Lung (tissue), 12 donors: ENCODE data around the gene CCDC137. TPM values are rescaled to one million over a fixed set of nuclear protein-coding genes. Genes with fewer than 3 reads are reported as not detected.

Source experiments
- ATAC-seq: fragments of 200-7000 bp; cut with Tn5 transposase; one replicate; pipeline ENCODE4 v1.9.1; 2020; ENCODE audit warnings: moderate number of reproducible peaks; ENCODE audit not compliant: insufficient read depth, low FRiP score
- DNase-seq, 3 donors: peaks; one replicate each; pipeline ENCODE4 v3.0.0-alpha.2; 2013 to 2017
- H3K27ac ChIP-seq, 2 donors: one replicate each; pipeline ENCODE4 v1.5.1; 2013; ENCODE audit warnings: mild to moderate bottlenecking in 2 of 2, moderate library complexity in 2 of 2, control low read depth in 1 of 2, inconsistent platforms in 1 of 2, low read depth in 1 of 2, low read length in 1 of 2
- H3K27me3 ChIP-seq, 3 donors: one replicate each; pipeline ENCODE4 v1.5.1; 2013; ENCODE audit warnings: low read length in 2 of 3; ENCODE audit not compliant: control insufficient read depth in 3 of 3, insufficient read depth in 3 of 3
- H3K36me3 ChIP-seq, 4 donors: one replicate each; pipeline ENCODE4 v1.5.1; 2013; ENCODE audit warnings: low read length in 4 of 4, mild to moderate bottlenecking in 1 of 4, moderate library complexity in 1 of 4; ENCODE audit not compliant: control insufficient read depth in 4 of 4, insufficient read depth in 4 of 4
- H3K4me1 ChIP-seq, 5 donors: one replicate each; pipeline ENCODE4 v1.5.1; 2013; ENCODE audit warnings: low read length in 5 of 5, mild to moderate bottlenecking in 2 of 5, moderate library complexity in 1 of 5; ENCODE audit not compliant: control insufficient read depth in 5 of 5, insufficient read depth in 5 of 5
- H3K4me3 ChIP-seq: one replicate; pipeline ENCODE4 v1.5.1; 2013; ENCODE audit warnings: mild to moderate bottlenecking, control low read depth, moderate library complexity
- H3K9ac ChIP-seq, 2 donors: one replicate each; pipeline ENCODE4 v1.5.1; 2013; ENCODE audit warnings: low read length in 2 of 2, control low read depth in 1 of 2; ENCODE audit not compliant: insufficient read depth in 1 of 2
- H3K9me3 ChIP-seq, 4 donors: one replicate each; pipeline ENCODE4 v1.5.1; 2013; ENCODE audit warnings: low read length in 3 of 4, mild to moderate bottlenecking in 1 of 4, moderate library complexity in 1 of 4; ENCODE audit not compliant: control insufficient read depth in 4 of 4, insufficient read depth in 3 of 4
- WGBS, 2 donors: extraction: QIAGEN DNeasy Blood & Tissue Kit; methylation state at CpG; one replicate each; pipeline ENCODE4 v1.1.7; 2013; 5-methylcytosine and 5-hydroxymethylcytosine counted together
- polyA plus RNA-seq, 2 donors: library from polyadenylated mRNA; stranded (reverse); fragments of 200-250 nt; gene quantifications; one replicate each; pipeline ENCODE4 v1.2.1, GENCODE V29; 2013
- total RNA-seq, 2 donors: library from RNA; depleted of rRNA in 1 of 2; stranded (reverse); fragments of >200 nt in 1 of 2; gene quantifications; one replicate each; pipeline ENCODE4 v1.2.1, GENCODE V29; 2014 to 2021
- TF ChIP-seq, protein P1 (sequence below): IDR thresholded peaks from 2 replicates; pipeline ENCODE4 v1.5.1; 2012; ENCODE audit warnings: mild to moderate bottlenecking; ENCODE audit errors: control extremely low read depth, extremely low read depth
- donor health status: control.
- donor health status: control.
- donor health status: Bipolar disorder and iron deficiency.
- donor health status: healthy.
- donor health status: DM: yes; HTN: yes; CAD: no.

Gene CCDC137
- total and polyA plus RNA-seq, 4 donors = 10.2 to 23.6 (median 16.7) TPM

DNA sequence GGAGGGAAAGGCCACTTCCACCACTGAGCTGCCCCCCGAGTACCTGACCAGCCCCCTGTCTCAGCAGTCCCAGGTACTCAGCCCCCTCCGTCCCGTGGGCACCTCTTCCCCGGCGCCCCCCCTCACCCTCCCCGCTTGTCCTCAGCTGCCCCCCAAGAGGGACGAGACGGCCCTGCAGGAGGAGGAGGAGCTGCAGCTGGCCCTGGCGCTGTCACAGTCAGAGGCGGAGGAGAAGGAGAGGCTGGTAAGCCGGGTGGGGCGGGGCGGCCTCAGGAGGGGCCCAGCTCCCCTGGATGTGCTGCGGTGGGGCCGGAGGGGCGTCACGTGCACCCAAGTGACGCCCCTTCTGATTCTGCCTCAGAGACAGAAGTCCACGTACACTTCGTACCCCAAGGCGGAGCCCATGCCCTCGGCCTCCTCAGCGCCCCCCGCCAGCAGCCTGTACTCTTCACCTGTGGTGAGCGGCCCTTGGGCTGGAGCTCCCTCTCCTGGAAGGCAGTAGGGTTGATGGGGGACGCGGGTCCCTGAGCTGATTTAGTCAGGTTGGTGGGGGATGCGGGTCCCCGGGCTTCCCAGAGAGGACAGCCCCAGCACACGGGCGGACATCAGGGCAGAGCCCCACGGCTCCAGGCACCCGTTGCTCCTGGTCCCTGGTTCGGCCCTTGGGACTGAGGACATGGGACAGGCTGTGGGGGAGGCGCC, 27.1 kb downstream of the CCDC137 start:
- Histone ChIP-seq H3K4me1 (no peaks in the 10 kb centered on the region), H3K27me3 (no peaks in the 10 kb centered on the region), H3K9ac (no peak overlapping the region), H3K27ac (no peak overlapping the region), H3K4me3 (no peak overlapping the region), H3K9me3 (no peaks in the 10 kb centered on the region), H3K36me3 (peaks cover 8 to 94% (median 36%) of the 10 kb centered on the region in 4 donors)
- TF ChIP-seq, protein P1, sequence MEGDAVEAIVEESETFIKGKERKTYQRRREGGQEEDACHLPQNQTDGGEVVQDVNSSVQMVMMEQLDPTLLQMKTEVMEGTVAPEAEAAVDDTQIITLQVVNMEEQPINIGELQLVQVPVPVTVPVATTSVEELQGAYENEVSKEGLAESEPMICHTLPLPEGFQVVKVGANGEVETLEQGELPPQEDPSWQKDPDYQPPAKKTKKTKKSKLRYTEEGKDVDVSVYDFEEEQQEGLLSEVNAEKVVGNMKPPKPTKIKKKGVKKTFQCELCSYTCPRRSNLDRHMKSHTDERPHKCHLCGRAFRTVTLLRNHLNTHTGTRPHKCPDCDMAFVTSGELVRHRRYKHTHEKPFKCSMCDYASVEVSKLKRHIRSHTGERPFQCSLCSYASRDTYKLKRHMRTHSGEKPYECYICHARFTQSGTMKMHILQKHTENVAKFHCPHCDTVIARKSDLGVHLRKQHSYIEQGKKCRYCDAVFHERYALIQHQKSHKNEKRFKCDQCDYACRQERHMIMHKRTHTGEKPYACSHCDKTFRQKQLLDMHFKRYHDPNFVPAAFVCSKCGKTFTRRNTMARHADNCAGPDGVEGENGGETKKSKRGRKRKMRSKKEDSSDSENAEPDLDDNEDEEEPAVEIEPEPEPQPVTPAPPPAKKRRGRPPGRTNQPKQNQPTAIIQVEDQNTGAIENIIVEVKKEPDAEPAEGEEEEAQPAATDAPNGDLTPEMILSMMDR = no peak
- ATAC-seq = no peak
- no peak for DNase-seq
- WGBS, 2 donors = 92% methylated on average over 31 to 35 of the region's 35 CpGs

DNA sequence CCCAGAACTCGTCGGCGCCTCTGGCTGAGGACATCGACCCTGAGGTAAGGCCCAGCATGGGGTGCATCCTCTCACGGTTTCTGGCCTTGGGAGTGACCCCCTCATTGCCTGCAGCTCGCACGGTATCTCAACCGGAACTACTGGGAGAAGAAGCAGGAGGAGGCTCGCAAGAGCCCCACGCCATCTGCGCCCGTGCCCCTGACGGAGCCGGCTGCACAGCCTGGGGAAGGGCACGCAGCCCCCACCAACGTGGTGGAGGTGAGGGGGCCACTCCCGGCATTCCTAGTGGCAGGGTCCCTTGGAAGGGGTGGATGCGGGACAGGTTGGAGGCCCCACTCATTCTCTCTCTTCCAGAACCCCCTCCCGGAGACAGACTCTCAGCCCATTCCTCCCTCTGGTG, 28.3 kb downstream of the CCDC137 start:
- Histone ChIP-seq H3K4me3 (no peak overlapping the region), H3K27ac (no peak overlapping the region), H3K9me3 (no peaks in the 10 kb centered on the region), H3K27me3 (no peaks in the 10 kb centered on the region), H3K9ac (no peak overlapping the region), H3K36me3 (peaks cover 11 to 87% (median 34%) of the 10 kb centered on the region in 4 donors), H3K4me1 (no peaks in the 10 kb centered on the region)
- TF ChIP-seq, protein P1 = no peak
- no peak for ATAC-seq
- 96% methylated on average over 19 of the region's 19 CpGs for WGBS, 2 donors
- no peak for DNase-seq

DNA sequence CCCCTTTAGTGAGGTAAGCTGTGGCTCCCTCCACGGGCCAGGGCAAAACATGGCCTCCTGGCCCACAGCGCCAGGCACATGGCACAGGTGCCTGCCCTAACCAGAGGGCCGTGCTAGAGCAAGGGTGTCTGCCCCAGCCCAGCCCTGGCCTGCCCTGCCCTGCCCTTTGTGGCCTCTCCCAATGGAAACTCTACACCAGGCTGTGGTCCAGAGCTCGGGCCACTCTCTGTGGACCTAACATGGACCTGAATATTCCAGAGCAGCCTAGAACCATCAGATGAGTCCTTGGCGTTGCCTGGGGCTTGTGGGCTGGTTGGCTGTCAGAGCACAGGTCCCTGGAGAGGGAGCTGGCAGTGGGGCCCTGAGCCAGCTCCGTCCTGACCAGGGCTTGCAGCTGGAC, 28.7 kb downstream of the CCDC137 start:
- WGBS, 2 donors = 93% methylated on average over 6 of the region's 6 CpGs
- no peak for DNase-seq
- H3K36me3 ChIP-seq = peaks cover 11 to 83% (median 34%) of the 10 kb centered on the region in 4 donors
- ATAC-seq = no peak
- no peak overlapping the region for H3K9ac ChIP-seq
- no peaks in the 10 kb centered on the region for H3K9me3 ChIP-seq
- H3K4me3 ChIP-seq = no peak overlapping the region
- TF ChIP-seq, protein P1 = no peak
- no peak overlapping the region for H3K27ac ChIP-seq
- no peaks in the 10 kb centered on the region for H3K4me1 ChIP-seq
- H3K27me3 ChIP-seq = no peaks in the 10 kb centered on the region

DNA sequence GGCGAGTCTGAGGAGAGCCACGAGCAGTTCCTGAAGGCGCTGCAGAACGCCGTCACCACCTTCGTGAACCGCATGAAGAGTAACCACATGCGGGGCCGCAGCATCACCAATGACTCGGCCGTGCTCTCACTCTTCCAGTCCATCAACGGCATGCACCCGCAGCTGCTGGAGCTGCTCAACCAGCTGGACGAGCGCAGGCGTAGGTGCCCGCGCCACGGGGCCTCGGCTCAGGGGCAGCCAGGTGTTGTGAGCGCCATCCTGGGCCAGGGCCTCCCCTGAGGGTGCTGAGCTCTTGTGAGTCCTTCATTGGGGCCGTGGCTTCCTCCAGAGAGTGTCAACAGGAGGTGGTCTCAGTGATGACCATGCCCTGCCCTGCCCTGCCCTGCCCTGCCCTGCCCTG, 29.3 kb downstream of the CCDC137 start:
- no peak overlapping the region for H3K4me3 ChIP-seq
- H3K27me3 ChIP-seq = no peaks in the 10 kb centered on the region
- no peak for ATAC-seq
- H3K27ac ChIP-seq = no peak overlapping the region
- H3K36me3 ChIP-seq = peaks cover 11 to 83% (median 34%) of the 10 kb centered on the region in 4 donors
- DNase-seq = no peak
- no peak overlapping the region for H3K9ac ChIP-seq
- H3K4me1 ChIP-seq = peaks cover 0 to 1% (median 0%) of the 10 kb centered on the region in 5 donors
- TF ChIP-seq, protein P1 = no peak
- 93 to 95% methylated on average over 22 of the region's 22 CpGs for WGBS, 2 donors
- H3K9me3 ChIP-seq = no peaks in the 10 kb centered on the region
